K562 (cell line): ENCODE measurements around the gene PDGFRA. TPM values are rescaled to one million over a fixed set of nuclear protein-coding genes. Genes with fewer than 3 reads are reported as not detected.
"Not testable (repeated sequence)": the region's sequence is repeated elsewhere in the genome, so short reads cannot be mapped to it uniquely, and the experiment has no call there.

Experiments used
- ATAC-seq: fragments of 200-7000 bp; cut with Tn5 transposase; 3 replicates; pipeline ENCODE4 v1.9.1; 2020; ENCODE audit warnings: moderate library complexity
- BruUV-seq: library from RNA; stranded (reverse); fragments of 400-500 nt; replicated peaks from 2 replicates; lab custom pipeline; 2021; lab: Mats Ljungman, UMichigan
- CTCF ChIA-PET: fragments of 300-600 bp; formaldehyde crosslinking; extraction: SDS; loops from one replicate; lab custom pipeline; 2021; ENCODE audit warnings: low intra/inter-chr PET ratio; lab: Yijun Ruan, JAX
- POLR2A ChIA-PET: fragments of 300-600, 350-650 bp; sonication (Branson Sonifier 250); formaldehyde crosslinking; extraction: SDS; loops from one replicate; lab custom pipeline; 2021; ENCODE audit warnings: antibody characterized with exemption, inconsistent platforms; lab: Yijun Ruan, JAX
- DNase-seq, 4 experiments: peaks; one replicate each; pipeline versions ENCODE4 v3.0.0 to v3.0.0-alpha.2; 2011 to 2018; ENCODE audit warnings: low spot score in 3 of 4, mixed read lengths in 3 of 4; ENCODE audit errors: extremely low read depth in 1 of 4
- FAIRE-seq: peaks from 2 replicates; lab custom pipeline; 2011; peaks lifted over from hg19 to GRCh38; lab: Jason Lieb, UNC
- H2AFZ ChIP-seq: 2 replicates; pipeline ENCODE4 v1.6.0; 2011; ENCODE audit warnings: low read depth, low read length, control low read depth, inconsistent platforms
- H3K27ac ChIP-seq: fragments of 200-600 bp; 3 replicates; pipeline ENCODE4 v1.8.0; 2011; ENCODE audit warnings: low read depth, mild to moderate bottlenecking, control low read depth, inconsistent platforms, low read length, moderate library complexity, mixed read lengths; ENCODE audit errors: extremely low read depth
- H3K27me3 ChIP-seq, 2 experiments: fragments of 300-600 bp in 1 of 2; 2 replicates in 1 of 2; 3 replicates in 1 of 2; pipeline versions ENCODE4 v1.6.0 to v1.8.0; 2011; ENCODE audit warnings: inconsistent platforms in 2 of 2, low read length in 2 of 2, mild to moderate bottlenecking in 1 of 2, mixed read lengths in 1 of 2, moderate library complexity in 1 of 2; ENCODE audit not compliant: control insufficient read depth in 2 of 2, insufficient read depth in 2 of 2
- H3K36me3 ChIP-seq: fragments of 300-600 bp; 3 replicates; pipeline ENCODE4 v1.8.0; 2011; ENCODE audit warnings: mild to moderate bottlenecking, low read length, inconsistent platforms; ENCODE audit not compliant: control insufficient read depth, insufficient read depth
- H3K4me1 ChIP-seq, 2 experiments: fragments of 200-600 bp in 1 of 2; replicated peaks in 1 of 2; 2 replicates in 1 of 2; 3 replicates in 1 of 2; pipeline versions ENCODE4 v1.5.1 to v1.8.0; 2011; ENCODE audit warnings: inconsistent platforms in 2 of 2, low read length in 2 of 2, mild to moderate bottlenecking in 1 of 2, mixed read lengths in 1 of 2, moderate library complexity in 1 of 2; ENCODE audit not compliant: control insufficient read depth in 2 of 2, insufficient read depth in 2 of 2
- H3K4me2 ChIP-seq: 2 replicates; pipeline ENCODE4 v1.6.1; 2011; ENCODE audit warnings: low read length, control low read depth, inconsistent platforms, mixed read lengths; ENCODE audit not compliant: insufficient read depth
- H3K4me3 ChIP-seq: fragments of 200-600 bp; sonication (generic), shearing (Covaris generic); 2 replicates; pipeline ENCODE4 v1.5.1; 2016; ENCODE audit warnings: control low read depth, inconsistent platforms
- H3K79me2 ChIP-seq: fragments of 200-600 bp; 3 replicates; pipeline ENCODE4 v1.8.0; 2011; ENCODE audit warnings: low read length, inconsistent platforms; ENCODE audit not compliant: control insufficient read depth, insufficient read depth
- H3K9ac ChIP-seq, 2 experiments: 2 replicates each; pipeline versions ENCODE4 v1.6.0 to v1.6.1; 2011; ENCODE audit warnings: low read depth in 2 of 2, low read length in 2 of 2, control low read depth in 1 of 2, inconsistent platforms in 1 of 2, mild to moderate bottlenecking in 1 of 2, mixed read lengths in 1 of 2; ENCODE audit not compliant: insufficient read depth in 1 of 2
- H3K9me1 ChIP-seq: one replicate; pipeline ENCODE4 v1.6.0; 2011; ENCODE audit warnings: inconsistent platforms, mild to moderate bottlenecking, low read length, moderate library complexity; ENCODE audit not compliant: control insufficient read depth, insufficient read depth
- H3K9me3 ChIP-seq: replicated peaks from 2 replicates; pipeline ENCODE4 v1.5.1; 2011; ENCODE audit warnings: low read depth, low read length, inconsistent platforms; ENCODE audit not compliant: control insufficient read depth, insufficient read depth
- H4K20me1 ChIP-seq: replicated peaks from 2 replicates; pipeline ENCODE4 v1.6.1; 2011; ENCODE audit warnings: low read length, inconsistent platforms, mixed read lengths; ENCODE audit not compliant: control insufficient read depth, insufficient read depth
- NBN ChIP-seq: fragments of 450-650 bp; IDR thresholded peaks from 2 replicates; pipeline ENCODE4 v1.6.1; 2016; ENCODE audit warnings: low read depth, mild to moderate bottlenecking
- WGBS: fragments of 100-300 bp; shearing (Covaris generic); methylation state at CpG from one replicate; pipeline ENCODE4 v1.1.6; 2016; ENCODE audit warnings: low coverage, mixed read lengths; ENCODE audit not compliant: insufficient coverage; ENCODE audit errors: missing lambda C conversion rate; 5-methylcytosine and 5-hydroxymethylcytosine counted together
- in situ Hi-C: fragments of 300-500 bp; cut with MboI; formaldehyde crosslinking; loops from 4 replicates; pipeline ENCODE4 v1.15.0; 2018; ENCODE audit warnings: inconsistent platforms, mixed read lengths
- intact Hi-C: fragments of 100-400 bp; cut with micrococcal nuclease; formaldehyde crosslinking; loops from 2 replicates; pipeline ENCODE4 v1.14.2; 2022
- polyA plus RNA-seq, 8 experiments: library from polyadenylated mRNA; depleted of rRNA in 4 of 8; stranded (reverse) in 5 of 8; unstranded in 3 of 8; fragments of >200 nt; fragmentation: Nextera tagmentation in 2 of 8; fragmentation: Illumina TruSeq in 1 of 8; extraction: Ambion mirVana in 2 of 8; extraction: Trizol in 1 of 8; gene quantifications; 2 replicates each; pipeline versions ENCODE4 v1.2.1 to v1.2.3, GENCODE V29; 2011 to 2014; ENCODE audit warnings: inconsistent platforms in 1 of 8, missing spikeins in 1 of 8
- total RNA-seq, 7 experiments: library from RNA; depleted of rRNA in 6 of 7; stranded (reverse); fragments of >200 nt in 6 of 7; fragmentation: Illumina TruSeq in 2 of 7; extraction: Trizol in 2 of 7; gene quantifications; 2 replicates each; pipeline versions ENCODE4 v1.2.1 to v1.2.3, GENCODE V29; 2011 to 2021; ENCODE audit warnings: low replicate concordance in 1 of 7

Gene PDGFRA
- total and polyA plus RNA-seq, 9 of the 15 experiments (the other 6 are each of a cell fraction or from before 2014, with no cell fraction given), result 0.40 TPM; not detected in 8

DNA sequence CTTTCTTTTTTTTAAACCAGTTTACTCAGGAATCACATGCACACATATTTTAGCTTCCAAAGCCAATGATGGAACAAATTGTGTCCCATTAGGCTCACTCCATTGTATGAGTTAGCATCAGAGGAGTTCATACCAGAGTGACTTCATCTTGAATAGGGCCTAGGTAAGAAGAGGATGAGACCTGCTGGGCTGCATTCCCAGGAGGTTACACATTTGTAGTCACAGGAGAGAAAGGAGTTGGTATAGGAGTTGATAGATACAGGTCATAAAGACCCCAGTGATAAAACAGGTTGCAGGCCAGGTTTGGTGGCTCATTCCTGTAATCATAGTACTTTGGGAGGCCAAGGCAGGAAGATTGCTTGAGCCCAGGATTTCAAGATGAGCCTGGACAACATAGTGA, 9.3 kb downstream of the PDGFRA start (continued):
- TF ChIP-seq NBN, result no peak

GRCh38 chr4:54241268-54241823, 12.3 kb downstream of the PDGFRA start:
- 0% methylated on average over 3 of the region's 3 CpGs for WGBS
- BruUV-seq, H3K9me3 ChIP-seq, H3K9ac ChIP-seq, H3K27ac ChIP-seq, ATAC-seq, H3K4me1 ChIP-seq, H3K4me3 ChIP-seq, H3K79me2 ChIP-seq, CTCF ChIA-PET, H4K20me1 ChIP-seq, H3K9me1 ChIP-seq, DNase-seq, H3K27me3 ChIP-seq, FAIRE-seq, H3K36me3 ChIP-seq, H3K4me2 ChIP-seq, intact Hi-C loops, H2AFZ ChIP-seq, POLR2A ChIA-PET: not testable (repeated sequence)
- in situ Hi-C loops, result loop anchor here (25.0 kb wide), 2 partner anchors 754 to 1854 kb away; no protein-coding TSS in a partner anchor

DNA sequence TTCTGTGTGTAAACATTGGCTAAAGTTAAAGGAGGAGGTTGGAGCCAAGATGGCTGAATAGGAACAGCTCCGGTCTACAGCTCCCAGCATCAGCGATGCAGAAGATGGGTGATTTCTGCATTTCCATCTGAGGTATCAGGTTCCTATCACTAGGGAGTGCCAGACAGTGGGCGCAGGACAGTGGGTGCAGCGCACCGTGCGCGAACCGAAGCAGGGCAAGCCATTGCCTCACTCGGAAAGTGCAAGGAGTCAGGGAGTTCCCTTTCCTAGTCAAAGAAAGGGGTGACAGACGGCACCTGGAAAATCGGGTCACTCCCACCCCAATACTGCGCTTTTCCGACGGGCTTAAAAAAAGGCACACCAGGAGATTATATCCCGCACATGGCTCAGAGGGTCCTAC, 14.4 kb downstream of the PDGFRA start:
- H3K9ac ChIP-seq, POLR2A ChIA-PET, DNase-seq, H3K36me3 ChIP-seq, CTCF ChIA-PET, H3K9me1 ChIP-seq, H3K27ac ChIP-seq, ATAC-seq, BruUV-seq, H3K79me2 ChIP-seq, H3K27me3 ChIP-seq, intact Hi-C loops, H3K4me1 ChIP-seq, FAIRE-seq, H3K9me3 ChIP-seq, H2AFZ ChIP-seq, H3K4me2 ChIP-seq, H4K20me1 ChIP-seq, H3K4me3 ChIP-seq: not testable (repeated sequence)
- WGBS, result 1% methylated on average over 9 of the region's 15 CpGs
- in situ Hi-C loops, result loop anchor here (25.0 kb wide), 2 partner anchors 756 to 1856 kb away; no protein-coding TSS in a partner anchor

- H3K4me2 ChIP-seq, H3K27me3 ChIP-seq, intact Hi-C loops, in situ Hi-C loops, H3K4me3 ChIP-seq, H3K9ac ChIP-seq, CTCF ChIA-PET, FAIRE-seq, H3K36me3 ChIP-seq, H3K9me3 ChIP-seq, ATAC-seq, H3K79me2 ChIP-seq, H3K9me1 ChIP-seq, BruUV-seq, H3K4me1 ChIP-seq, DNase-seq, H2AFZ ChIP-seq, H3K27ac ChIP-seq, H4K20me1 ChIP-seq, POLR2A ChIA-PET: not testable (repeated sequence)
- WGBS, result 0% methylated on average over 1 of the region's 1 CpG
Measured at GRCh38 chr4:54252312-54252711, 23.2 kb downstream of the PDGFRA start.
